K562 (cell line): ENCODE results near the gene MROH8. TPM values are rescaled to one million over a fixed set of nuclear protein-coding genes. Genes with fewer than 3 reads are reported as not detected.
A peak's percentile ranks its signal among the peaks of the same experiment; 100 is the strongest.

ENCODE experiments used
- ARID2 ChIP-seq: fragments of 450-650 bp; IDR thresholded peaks from 2 replicates; pipeline ENCODE4 v1.6.1; 2017; ENCODE audit warnings: antibody characterized with exemption, mild to moderate bottlenecking
- BACH1 ChIP-seq: fragments of 200-800 bp; sonication (Bioruptor generic); IDR thresholded peaks from 2 replicates; pipeline ENCODE4 v1.6.1; 2016; ENCODE audit warnings: missing genetic modification characterization, missing compliant biosample characterization
- JUND ChIP-seq, 2 experiments: IDR thresholded peaks; 2 replicates in 1 of 2; 3 replicates in 1 of 2; pipeline ENCODE4 v1.6.1; 2011; ENCODE audit warnings: borderline replicate concordance in 2 of 2, low read depth in 2 of 2, low read length in 2 of 2, improper control_type of control experiment in 1 of 2, missing biosample characterization in 1 of 2, missing genetic modification characterization in 1 of 2, missing genetic modification reagents in 1 of 2
- KLF16 ChIP-seq: IDR thresholded peaks from 2 replicates; pipeline ENCODE4 v1.6.1; 2016; ENCODE audit warnings: antibody characterized with exemption
- L3MBTL2 ChIP-seq: fragments of 450-650 bp; IDR thresholded peaks from 2 replicates; pipeline ENCODE4 v1.6.1; 2016; ENCODE audit warnings: mild to moderate bottlenecking, moderate library complexity
- NCOA2 ChIP-seq, 2 experiments: fragments of 450-650 bp; IDR thresholded peaks; 2 replicates each; pipeline ENCODE4 v1.6.1; 2018; ENCODE audit warnings: mild to moderate bottlenecking in 2 of 2, moderate library complexity in 1 of 2; ENCODE audit not compliant: partially characterized antibody in 2 of 2
- RBFOX2 ChIP-seq: fragments of 200-400 bp; formaldehyde crosslinking; IDR thresholded peaks from 2 replicates; pipeline ENCODE4 v1.6.1; 2017; ENCODE audit warnings: low read depth, mild to moderate bottlenecking, low read length, moderate library complexity
- RBM25 ChIP-seq: fragments of 200-400 bp; formaldehyde crosslinking; IDR thresholded peaks from 2 replicates; pipeline ENCODE4 v1.6.1; 2018; ENCODE audit warnings: low read length, low read depth, moderate library complexity; ENCODE audit not compliant: severe bottlenecking
- RBM39 ChIP-seq: fragments of 200-400 bp; formaldehyde crosslinking; optimal IDR thresholded peaks from 2 replicates; pipeline ENCODE3; 2018; ENCODE audit warnings: low read depth, low read length
- SIRT6 ChIP-seq: IDR thresholded peaks from one replicate; pipeline ENCODE4 v1.6.1; 2012; ENCODE audit warnings: low read depth, mild to moderate bottlenecking, control low read depth, inconsistent platforms, low read length, moderate library complexity
- STAT5A ChIP-seq: IDR thresholded peaks from 2 replicates; pipeline ENCODE4 v1.6.1; 2012; ENCODE audit warnings: low read length, inconsistent platforms, borderline replicate concordance
- TEAD1 ChIP-seq, 2 experiments: fragments of 450-650 bp in 1 of 2; sonication (generic) in 1 of 2; formaldehyde crosslinking; IDR thresholded peaks; 2 replicates each; pipeline versions ENCODE4 v1.4.0 to v1.8.0; 2020 to 2022; ENCODE audit warnings: mild to moderate bottlenecking in 2 of 2, missing genetic modification reagents in 1 of 2
- USF1 ChIP-seq: sonication (generic); formaldehyde crosslinking; IDR thresholded peaks from 2 replicates; pipeline ENCODE4 v1.9.0; 2022; ENCODE audit warnings: mild to moderate bottlenecking, missing genetic modification reagents
- ZNF165 ChIP-seq: fragments of 250-450 bp; sonication (Bioruptor Pico); IDR thresholded peaks from 2 replicates; pipeline ENCODE4 v1.4.0; 2020; ENCODE audit warnings: borderline replicate concordance
- ZNF239 ChIP-seq: fragments of 250-450 bp; sonication (Bioruptor Pico); IDR thresholded peaks from 2 replicates; pipeline ENCODE4 v1.4.0; 2020; ENCODE audit warnings: mild to moderate bottlenecking
- ZNF699 ChIP-seq: fragments of 250-450 bp; sonication (Bioruptor Pico); IDR thresholded peaks from 2 replicates; pipeline ENCODE4 v1.8.0; 2021; ENCODE audit warnings: mild to moderate bottlenecking, moderate library complexity; ENCODE audit not compliant: insufficient replicate concordance
- polyA plus RNA-seq, 8 experiments: library from polyadenylated mRNA; depleted of rRNA in 4 of 8; stranded (reverse) in 5 of 8; unstranded in 3 of 8; fragments of >200 nt; fragmentation: Nextera tagmentation in 2 of 8; fragmentation: Illumina TruSeq in 1 of 8; extraction: Ambion mirVana in 2 of 8; extraction: Trizol in 1 of 8; gene quantifications; 2 replicates each; pipeline versions ENCODE4 v1.2.1 to v1.2.3, GENCODE V29; 2011 to 2014; ENCODE audit warnings: inconsistent platforms in 1 of 8, missing spikeins in 1 of 8
- total RNA-seq, 7 experiments: library from RNA; depleted of rRNA in 6 of 7; stranded (reverse); fragments of >200 nt in 6 of 7; fragmentation: Illumina TruSeq in 2 of 7; extraction: Trizol in 2 of 7; gene quantifications; 2 replicates each; pipeline versions ENCODE4 v1.2.1 to v1.2.3, GENCODE V29; 2011 to 2021; ENCODE audit warnings: low replicate concordance in 1 of 7
- TF ChIP-seq, protein P1 (sequence below): fragments of 200-800 bp; sonication (Bioruptor generic); IDR thresholded peaks from 2 replicates; pipeline ENCODE4 v1.6.1; 2017; ENCODE audit warnings: missing genetic modification characterization, missing compliant biosample characterization

MROH8 gene
- total and polyA plus RNA-seq, 9 of the 15 experiments (the other 6 are each of a cell fraction or from before 2014, with no cell fraction given), result 0.21 to 1.5 (median 0.78) TPM

DNA sequence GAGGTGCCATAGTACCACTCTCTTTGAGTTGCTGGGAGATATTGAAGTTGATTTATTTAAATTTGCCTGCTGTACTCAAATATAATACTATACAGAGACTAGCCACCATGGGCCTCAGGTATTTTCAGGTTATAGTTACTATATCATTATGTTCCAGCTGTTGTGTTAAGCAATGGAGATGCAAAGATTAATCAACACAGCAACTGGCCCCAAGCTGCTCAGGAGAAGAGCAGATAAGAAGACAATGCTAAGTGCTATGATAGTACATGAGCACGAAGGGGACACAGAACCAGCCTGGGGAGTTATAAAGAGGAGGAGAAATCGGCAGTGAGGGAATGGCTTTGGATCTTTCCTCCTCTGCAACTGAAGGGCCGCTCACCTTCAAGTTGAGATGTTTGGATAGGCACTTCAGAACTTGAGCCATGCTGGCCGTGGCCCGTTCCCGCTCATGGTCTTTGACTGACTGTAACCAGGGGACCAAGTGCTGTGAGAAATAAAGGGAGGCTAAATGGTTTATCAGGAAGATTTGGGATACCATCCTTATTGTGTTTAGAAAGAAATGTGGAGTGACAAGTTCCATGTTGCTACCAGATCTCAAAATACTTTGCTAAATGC, 24.6 kb downstream of the MROH8 start (continued):
- TF ChIP-seq BACH1 (0 out of 2 replicates have a peak, but pooled peaks have one; percentile 48), STAT5A (peak; percentile 91), RBM25 (no peak), USF1 (no peak), KLF16 (peak; percentile 92), L3MBTL2 (peak; percentile 60), SIRT6 (no peak), RBFOX2 (no peak), ZNF239 (CRISPR knock-in tag) (no peak), ARID2 (no peak), RBM39 (no peak), ZNF699 (CRISPR knock-in tag) (no peak), TEAD1 (CRISPR knock-in tag; IDR thresholded peaks at IDR 0.05) (0 out of 4 replicates have a peak, but pooled peaks of 1 of the 2 experiments have one; percentile 51), NCOA2 (IDR thresholded peaks at IDR 0.05; ENCODE audit: partially characterized antibody in 2 of 2) (no peak), ZNF165 (CRISPR knock-in tag) (no peak), JUND (IDR thresholded peaks at IDR 0.05; ENCODE audit: borderline replicate concordance, low read depth, low read length) (peak; percentile 71), JUND (tag; IDR thresholded peaks at IDR 0.05; ENCODE audit: borderline replicate concordance, low read depth, low read length) (no peak; the same call in 2 of the 3 replicates)
- TF ChIP-seq, protein P1, sequence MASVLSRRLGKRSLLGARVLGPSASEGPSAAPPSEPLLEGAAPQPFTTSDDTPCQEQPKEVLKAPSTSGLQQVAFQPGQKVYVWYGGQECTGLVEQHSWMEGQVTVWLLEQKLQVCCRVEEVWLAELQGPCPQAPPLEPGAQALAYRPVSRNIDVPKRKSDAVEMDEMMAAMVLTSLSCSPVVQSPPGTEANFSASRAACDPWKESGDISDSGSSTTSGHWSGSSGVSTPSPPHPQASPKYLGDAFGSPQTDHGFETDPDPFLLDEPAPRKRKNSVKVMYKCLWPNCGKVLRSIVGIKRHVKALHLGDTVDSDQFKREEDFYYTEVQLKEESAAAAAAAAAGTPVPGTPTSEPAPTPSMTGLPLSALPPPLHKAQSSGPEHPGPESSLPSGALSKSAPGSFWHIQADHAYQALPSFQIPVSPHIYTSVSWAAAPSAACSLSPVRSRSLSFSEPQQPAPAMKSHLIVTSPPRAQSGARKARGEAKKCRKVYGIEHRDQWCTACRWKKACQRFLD, result no peak
